ENCODE results near the gene ZNF276.
"Not testable (repeated sequence)": the region's sequence is repeated elsewhere in the genome, so short reads cannot be mapped to it uniquely, and the experiment has no call there.

ZNF276 gene

DNA sequence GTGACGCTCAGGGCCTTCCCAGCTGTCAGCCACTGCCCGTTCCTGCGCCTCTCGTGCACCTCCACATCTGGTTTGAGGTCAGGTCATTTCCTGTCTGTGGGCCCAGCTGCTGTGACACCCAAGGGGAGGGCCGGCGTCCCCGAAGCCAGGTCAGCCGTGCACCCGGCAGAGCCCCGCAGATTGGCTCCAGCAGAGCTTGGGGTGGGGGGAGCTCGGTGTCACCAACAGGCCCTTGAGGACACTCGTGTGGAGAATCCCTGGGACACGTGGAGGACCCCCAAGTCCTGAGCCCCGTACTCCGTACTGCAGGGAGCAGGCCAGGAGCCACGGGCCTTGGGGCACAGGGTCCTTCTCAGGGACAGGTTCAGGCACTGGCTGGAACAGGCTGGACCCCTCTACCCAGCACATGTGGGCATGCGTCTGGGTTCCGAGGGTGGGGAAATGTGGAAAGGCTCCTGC is 24.6 kb upstream of the ZNF276 start:
- DNase-seq = no peak

DNA sequence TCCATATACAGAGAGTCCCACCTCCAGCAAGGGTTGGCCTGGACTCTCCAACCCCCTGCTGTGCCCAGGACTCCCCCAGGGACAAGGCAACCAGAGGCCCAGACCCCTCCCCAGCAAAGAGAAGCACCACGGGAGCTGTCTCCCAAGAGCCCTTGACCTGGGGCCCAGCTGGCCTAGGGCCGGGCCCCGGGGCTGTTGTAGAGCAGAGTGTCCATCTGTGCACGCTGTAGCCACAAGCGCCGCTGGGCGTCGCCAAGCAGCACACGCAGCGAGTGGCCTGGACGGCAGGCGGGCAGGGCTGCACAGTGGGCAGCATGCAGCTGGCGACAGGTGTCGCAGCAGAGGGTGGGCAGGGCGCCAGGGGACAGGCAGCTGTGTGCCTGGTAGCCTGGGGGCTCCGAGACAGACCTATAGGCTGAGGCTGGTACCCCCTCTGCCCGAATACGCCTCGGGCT is 24.1 kb upstream of the ZNF276 start:
- peak; percentile 66 for DNase-seq

DNA sequence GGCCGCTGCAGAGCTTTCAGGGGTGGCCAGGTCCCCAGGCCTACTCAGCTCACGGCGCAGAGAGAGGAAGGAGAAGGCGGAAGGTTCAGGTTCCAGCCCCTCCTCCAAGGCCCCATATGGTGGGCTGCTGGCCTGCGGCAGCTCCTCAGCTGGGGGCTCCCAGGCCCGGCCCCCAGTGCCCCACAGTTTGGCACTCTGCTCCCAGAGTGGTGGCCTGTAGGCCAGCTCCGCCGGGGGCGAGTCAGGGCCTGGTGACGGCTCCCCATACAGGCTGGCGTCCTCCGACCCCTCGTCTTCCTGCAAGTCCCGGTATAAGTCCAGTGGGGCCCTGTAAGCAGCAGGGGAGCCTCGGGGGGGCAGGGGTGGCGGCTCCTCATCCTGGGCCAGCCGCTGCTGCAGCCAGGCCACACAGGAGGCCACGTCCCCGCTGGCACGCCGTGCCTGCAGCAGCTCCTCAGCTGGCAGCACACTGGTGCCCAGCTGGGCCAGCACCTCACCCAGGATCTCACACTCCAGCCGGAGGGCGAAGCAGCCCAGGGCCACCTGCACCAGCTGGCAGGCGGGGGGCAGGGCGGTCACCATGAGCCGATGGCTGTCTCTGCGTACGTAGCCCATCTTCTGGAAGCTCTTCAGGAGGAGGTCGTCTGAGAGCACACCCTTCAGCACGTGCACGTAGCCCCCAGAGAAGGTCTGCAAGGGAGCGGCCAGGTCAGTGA is 23.6 kb upstream of the ZNF276 start:
- DNase-seq = no peak

DNA sequence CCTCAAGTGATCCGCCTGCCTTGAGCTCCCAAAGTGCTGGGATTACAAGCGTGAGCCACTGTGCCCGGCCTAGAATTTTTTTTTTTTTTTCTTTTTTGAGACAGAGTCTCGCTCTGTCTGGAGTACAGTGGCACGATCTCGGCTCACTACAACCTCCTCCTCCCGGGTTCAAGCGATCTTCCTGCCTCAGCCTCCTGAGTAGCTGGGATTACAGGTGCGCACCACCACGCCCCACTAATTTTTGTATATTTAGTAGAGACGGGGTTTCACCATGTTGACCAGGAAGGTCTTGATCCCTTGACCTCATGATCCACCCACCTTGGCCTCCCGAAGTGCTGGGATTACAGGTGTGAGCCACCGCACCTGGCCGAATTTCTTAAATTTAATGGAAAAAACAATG is 22.6 kb upstream of the ZNF276 start:
- DNase-seq = not testable (repeated sequence)

DNA sequence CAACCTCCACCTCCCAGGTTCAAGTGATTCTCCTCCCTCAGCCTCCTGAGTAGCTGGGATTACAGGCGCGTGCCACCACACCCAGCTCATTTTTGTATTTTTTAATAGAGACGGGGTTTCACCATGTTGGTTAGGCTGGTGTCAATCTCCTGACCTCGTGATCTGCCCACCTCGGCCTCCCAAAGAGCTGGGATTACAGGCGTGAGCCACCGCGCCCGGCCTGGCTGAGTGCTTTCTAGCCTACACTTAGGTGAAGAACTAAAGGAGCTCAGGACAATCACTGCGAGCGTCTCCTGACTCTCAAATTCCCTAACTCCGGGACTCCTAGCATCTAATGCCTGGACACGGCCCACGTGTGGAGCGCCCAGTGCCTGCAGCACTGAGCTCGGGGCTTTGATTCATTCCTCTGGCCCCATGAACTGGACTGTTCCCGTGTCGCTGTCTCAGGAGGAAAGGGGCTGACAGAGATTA is 21.7 kb upstream of the ZNF276 start:
- not testable (repeated sequence) for DNase-seq

DNA sequence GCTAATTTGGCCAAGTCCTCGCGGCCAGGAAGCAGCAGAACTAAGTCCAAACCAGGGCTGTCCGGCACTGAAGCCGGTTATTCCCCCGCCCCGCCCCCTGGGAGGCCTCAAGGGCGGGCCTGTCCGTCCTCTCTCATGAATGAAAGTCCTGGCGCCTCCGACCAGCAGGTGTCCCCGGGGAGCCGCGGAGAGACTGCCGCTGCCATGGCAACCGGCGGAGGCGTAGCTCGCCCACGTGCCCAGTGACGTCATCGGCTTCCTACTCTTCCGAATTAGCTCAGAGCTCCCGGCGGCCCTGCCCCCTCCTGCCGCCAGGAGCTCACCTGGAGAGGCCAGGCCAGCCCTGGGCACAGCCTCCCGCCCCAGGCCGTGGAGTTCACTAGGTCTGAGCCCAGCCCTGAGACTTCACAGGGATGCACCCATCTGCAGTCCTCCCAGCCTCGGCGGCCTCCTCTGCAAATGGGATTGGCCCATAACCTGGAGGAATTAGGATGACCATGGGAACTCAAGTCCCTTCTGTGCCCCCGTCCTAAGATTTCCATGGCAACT is 21.2 kb upstream of the ZNF276 start:
- peak; percentile 92 for DNase-seq

DNA sequence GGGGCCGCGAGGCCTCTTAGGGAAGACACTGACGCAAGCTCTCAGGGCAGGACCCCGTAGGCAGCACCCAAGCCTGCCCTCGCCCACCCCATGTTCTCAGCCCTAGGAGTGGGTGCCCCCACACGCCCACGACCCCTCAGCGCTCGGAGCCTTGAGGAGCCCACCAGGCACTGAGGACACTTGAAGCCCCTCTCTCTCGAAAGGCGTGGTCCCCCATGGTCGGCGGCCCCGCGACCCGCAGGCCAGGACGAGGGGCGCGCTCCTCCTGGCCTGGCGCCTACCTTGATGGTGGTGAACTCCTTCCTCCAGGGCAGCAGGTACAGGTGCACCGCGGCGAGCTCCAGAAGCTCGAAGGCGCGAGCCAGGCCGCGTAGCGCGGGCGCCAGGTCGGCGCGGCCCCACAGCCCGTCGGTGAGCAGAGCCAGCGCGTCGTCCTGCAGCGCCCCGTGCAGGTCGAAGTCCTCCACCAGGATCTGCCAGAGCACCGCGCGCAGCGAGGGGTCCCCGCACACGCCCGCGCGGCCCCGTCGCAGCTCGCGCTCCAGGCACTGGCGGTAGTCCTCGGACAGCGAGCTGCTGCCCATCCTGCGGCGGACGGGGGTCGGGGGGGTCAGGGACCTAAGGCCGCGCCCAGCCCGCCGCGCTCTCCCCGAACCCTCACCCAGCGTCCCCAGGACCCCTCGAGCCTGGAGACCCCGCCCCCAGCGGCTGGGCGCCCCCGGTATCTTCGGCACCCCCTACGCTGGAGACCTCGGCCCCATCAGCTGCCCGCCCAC is 20.5 kb upstream of the ZNF276 start:
- DNase-seq = no peak

DNA sequence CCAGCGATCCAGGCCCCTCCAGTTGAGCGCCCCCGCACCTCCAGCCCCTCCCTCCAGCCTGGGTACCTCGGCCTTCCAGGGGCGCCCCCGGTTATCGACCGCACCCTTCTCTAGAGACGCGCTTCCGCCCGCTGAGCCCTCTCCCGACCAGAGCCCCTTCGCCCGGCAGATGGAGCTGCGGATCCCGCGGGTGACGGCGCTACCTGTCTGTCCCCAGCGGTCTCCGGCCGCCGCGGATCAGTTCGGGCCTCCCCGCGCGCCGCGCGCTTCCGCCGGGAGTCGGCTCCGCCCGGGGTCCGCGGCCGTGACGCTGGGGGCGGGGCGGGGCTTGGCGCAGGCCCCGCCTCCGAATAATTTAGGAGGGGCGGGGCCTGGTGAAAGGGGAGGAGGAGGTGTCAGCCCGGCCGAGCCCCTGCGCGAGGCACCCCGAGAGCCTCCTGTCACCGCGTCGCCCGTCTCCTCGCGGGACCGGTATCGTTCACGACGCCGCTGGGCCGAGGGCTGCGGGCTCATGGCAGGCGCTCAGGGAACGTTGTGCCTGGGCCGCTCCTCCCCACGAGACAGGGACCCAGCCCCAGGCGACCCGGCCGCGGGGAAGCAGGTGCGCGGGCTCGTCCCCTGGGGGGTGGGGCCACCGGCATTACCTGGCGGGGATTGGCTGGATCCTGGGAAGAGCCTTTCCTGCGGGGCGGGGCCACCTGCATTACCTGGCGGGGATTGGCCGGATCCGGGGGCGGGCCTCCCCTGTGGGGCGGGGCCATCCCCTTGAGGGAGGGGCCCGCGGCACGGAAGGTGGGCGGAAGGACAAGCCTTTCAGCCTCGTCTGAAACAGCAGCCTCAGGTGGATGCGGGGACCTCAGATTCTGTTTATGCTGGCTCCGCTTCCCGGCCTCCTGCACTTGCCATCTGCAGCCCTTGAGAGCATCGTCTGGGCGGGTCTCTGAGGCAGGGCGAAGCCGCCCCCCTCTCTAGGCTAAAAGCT is 19.6 kb upstream of the ZNF276 start, which contains the start of gene SPATA2L:
TSS of gene SPATA2L (minus strand) at position 281 of the 982 bp plus-strand sequence. CDS start 473 bp downstream, outside the sequence.
- DNase-seq = peak; percentile 87

DNA sequence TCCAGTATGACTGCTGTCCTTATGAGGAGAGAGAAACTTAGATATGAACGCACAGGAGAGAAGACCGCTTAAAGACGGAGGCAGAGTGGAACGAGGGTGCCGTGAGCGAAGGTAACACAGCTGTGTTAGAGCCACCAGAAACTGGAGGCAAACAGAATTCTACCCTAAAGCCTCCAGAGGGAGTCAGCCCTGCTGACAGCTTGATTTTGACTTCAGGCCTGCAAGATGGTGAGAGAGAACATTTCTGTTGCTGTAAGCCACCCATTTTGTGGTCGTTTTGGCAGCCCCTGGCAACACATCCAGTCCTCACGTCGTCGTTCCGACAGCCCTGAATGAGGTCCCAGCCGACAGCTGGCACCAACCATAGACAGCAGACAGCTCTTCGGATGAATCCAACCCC is 17.1 kb upstream of the ZNF276 start:
- no peak for DNase-seq

DNA sequence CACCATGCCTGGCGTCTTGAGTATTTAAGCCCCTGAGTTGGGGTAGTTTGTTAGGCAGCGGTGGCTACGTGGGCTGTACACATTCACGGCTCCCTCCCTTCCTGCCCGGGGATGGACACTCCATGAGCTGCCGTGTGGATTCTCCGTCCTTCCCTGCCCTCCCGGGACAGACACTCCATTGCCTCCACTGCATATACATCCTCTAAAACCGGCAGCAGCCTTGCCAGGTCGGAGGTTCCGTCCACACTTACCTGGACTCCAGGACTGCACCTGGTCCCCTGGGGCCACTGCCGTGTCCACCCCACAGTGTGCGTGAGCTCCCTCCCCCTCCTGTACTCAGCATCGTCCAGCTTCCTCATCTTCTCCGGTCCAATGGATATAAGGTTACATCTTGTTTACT is 16.3 kb upstream of the ZNF276 start:
- no peak for DNase-seq

DNA sequence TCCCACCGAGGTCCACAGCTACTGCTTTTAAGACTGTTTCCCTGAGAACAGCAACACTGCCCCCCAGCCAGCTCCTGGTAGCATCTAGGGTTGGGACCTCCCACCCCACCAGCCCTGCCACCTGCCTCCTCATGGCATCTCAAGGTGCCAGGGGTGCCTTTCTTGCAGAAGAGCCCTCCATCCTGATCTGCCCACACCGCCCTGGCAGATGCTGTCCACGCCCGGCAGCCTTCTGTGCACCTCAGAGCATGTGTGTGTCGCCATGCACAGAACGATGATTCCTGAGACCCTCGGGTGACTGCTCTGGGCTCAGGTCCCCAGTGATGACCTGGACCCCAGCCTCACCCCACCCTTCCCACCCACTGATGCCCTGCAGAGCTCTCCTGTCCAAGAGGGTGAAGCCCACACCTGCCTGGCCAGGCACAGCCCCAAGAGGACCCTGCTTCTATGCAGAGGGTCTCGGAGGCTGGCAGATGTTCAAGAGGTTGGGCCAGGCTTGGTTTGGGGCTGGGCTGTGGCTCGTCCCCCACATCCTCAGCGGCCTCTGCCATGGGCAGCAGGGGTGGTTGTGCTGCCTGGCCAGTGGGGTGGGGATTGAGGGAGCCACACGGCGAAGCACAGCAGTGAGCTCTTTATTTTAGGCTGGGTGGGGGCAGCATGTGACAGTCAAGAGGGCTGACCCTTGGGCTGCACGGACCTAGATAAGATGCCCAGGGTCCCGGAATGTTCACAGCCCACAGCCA is 14.6 kb upstream of the ZNF276 start:
- no peak for DNase-seq

DNA sequence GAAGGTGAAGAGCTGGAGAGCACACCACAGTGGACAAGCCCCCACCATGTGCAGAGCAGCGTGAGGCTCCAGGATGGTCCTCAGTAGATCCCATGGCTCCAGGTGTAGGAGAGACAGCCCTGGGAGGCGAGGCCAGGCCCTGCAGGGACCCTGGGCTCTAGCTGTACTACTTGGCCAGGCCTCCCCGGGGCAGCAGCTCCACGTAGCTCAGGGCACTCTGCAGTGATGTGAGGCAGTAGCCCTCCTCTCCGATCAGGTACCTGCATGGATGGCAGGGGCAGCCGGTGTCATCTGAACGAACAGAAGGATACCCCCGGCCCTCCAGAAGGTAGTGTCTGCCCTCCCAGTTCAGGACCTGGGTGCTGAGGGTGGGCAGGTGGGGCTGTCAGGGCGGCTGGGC is 13.6 kb upstream of the ZNF276 start:
- no peak for DNase-seq

DNA sequence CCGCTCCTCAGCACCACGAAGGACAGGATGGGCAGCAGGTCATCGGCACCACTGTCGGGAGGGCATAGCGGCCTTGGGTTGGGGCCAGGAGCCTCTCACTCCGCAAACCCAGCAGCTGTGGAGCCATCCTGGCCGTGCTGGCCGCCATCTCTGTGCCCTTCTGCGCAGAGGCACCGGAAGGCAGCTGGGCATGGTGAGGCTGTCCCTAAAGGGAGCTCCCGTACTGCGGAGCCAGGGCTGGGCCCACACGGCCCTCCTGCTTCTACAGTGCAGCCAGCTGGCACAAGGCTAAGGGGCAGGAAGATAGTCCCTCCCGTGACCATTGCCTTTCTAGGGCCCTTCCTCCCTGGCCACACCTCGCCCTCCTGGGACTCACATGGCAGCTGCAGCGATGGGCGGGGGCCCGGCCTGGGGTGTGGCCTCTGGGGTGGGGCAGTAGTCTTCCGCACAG is 12.8 kb upstream of the ZNF276 start:
- no peak for DNase-seq

DNA sequence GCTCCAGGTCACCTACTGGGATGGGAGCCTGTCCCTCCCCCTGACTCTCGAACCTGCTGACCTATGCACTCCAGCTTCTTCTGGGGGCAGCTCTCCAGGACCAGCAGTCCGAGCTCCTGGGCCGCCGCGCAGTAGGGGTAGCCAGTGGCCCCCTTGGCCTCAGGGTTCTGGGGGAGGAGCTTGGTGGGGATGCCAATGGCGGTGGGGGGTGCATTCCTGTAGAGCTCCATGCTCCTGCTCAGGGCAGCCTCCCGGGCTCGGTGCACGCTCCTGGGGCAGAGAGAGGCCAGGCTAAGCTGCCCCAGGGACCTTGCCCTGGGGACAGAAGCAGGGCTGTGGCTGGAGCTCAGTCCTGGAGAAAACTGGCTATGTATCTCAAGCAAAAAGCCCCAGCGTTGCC is 12.2 kb upstream of the ZNF276 start:
- no peak for DNase-seq

DNA sequence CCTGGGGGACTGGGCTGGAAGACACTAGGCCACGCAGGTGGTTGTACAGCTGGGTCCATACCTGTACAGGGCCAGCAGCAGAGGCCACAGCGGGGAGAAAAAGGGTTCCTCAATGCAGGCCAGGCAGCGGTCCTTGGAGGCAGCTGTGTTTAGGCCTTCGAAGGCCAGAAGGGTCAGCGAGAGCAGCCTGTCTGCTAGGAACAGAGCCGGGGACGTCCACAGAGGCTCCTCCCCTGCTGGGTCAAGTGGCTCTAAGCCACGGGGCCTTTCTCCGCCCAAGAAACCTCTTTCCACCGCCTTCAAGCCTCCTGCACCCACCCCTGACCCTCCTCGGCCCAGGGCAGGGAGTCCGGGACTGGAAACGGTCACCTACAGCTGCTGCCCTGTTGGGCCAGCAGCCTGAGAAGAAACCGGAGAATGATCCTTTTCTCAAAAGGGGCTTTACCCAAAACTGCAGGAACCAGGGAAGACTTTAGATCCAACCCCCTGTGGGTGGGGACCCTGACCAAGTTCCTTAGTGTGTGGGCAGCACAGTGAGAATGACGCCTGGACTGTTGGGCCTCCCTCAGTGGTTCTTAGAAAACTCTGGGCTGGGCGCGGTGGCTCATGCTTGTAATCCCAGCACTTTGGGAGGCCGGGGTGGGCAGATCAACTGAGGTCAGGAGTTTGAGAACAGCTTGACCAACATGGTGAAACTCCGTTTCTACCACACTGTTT is 11.5 kb upstream of the ZNF276 start:
- no peak for DNase-seq

DNA sequence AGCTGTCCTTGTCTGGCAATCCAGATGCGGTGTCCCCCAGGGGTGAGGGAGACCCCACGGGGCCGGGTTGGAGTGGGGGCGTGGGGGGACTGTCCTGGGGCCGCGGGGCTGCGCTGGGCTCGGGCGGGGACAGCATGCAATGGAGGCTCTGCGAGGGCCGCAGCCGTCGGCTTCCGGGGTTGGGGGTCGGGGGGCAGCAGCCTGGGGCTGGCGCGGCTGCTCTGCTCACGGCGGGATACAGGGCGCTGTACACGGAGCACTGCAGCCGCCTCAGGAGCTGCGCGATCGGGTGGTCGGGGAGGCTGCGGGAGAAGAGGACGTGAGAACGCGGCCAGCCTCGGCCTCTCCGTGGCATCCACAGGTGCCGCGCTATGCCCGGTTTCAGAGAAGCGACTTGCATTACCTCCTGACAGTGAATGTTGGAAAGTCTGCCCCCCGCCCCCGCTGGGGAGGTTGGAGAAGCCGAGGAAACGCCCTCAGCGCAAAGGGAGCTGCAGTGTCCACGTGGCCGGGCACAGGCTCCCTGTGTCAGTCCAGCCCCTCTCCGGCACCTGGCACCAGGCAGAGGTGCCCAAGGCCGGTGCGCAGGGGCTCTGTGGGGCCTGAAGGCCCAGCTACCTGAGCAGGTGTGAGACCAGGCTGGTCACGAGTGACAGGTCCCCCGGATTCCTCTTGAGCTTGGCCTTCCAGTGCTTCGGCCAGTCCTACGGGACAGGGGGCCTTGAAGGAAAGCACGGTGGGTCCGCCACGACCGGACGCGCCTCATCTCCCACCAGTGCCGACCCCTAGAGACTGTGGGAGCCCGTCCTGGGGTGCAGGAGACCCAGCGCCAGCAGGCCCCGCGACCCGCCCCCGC is 10.4 kb upstream of the ZNF276 start:
- no peak for DNase-seq

DNA sequence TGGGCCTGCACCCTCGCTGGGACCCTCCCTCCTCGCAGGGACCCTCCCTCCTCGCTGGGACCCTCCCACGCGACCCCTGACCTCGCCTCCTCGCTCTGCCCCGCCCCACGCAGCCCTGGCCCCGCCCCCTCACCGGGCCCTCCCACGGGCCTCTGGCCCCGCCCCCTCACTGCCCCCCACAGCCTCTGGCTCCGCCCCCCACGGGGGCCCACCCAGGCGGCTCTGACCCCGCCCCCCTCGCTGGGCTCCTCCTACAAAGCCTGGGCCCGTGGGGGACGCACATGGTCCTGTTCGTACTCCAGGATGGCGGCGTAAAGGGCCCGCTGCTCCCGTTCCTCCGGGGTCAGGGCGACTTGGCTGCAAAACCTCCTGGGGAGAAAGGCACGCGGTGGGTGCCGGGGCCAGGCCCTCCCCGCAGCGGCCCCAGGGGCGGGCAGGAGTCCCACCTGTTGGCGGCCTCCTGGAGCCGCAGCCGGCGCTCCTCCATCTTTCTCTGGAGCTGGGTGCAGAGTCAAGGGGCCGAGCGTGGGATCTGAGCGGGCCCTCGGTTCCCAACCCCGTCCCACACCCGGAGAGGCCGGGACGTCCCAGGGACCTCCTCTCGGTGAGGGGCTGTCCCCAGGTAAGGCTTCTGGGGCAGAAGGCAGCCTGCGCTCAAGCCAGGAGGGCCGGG is 9.6 kb upstream of the ZNF276 start:
- DNase-seq = no peak

DNA sequence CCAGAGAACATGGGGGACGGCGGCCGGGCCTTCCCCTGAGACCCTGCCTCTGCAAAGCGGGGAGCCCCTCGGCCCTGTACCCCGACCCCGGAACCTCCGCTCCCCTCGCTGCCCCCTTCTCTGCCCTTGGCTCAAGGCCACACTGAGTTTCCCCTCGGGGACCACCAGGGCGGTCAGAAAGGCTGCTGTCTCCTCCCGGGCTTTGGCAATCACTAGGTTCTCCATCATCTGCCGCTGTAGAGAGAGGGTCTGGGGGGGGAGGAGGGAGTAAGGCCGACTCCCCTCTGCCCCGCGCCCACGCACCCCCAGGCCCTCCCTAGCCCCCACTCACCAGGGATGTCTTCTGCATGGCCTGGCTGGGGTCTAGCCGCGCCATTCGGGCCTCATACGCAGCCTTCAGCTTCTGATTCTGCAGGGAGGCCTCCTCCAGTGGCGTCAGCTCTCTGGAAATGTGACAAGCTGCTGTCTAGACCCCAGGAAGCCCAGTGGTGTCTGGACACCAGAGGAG is 9.0 kb upstream of the ZNF276 start:
- no peak for DNase-seq

DNA sequence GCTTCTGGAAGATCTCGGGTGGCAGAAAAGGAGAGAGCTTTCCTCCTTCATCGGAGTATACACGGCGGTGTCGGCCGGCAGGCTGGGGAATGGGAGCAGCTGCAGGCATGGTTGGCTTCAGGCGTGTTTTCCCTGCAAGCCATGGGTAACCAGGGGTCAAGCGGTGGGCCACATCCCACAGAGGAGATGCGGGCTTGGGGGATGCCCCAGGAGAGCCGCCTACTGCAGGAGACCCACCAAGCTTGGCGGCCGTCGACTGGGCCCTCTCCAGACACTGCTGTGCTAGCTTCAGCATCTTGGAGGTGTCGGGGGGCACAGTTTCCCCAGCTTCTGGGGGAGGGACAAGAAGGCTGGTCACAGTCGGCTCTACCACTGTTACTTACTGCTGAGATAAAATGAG is 4.8 kb upstream of the ZNF276 start:
- no peak for DNase-seq

All from right forelimb (tissue), 1 donor.